HG03378 (cell line): ENCODE measurements around the gene LYPD3.
A peak's percentile ranks its signal among the peaks of the same experiment; 100 is the strongest.
"Not testable (repeated sequence)": the region's sequence is repeated elsewhere in the genome, so short reads cannot be mapped to it uniquely, and the experiment has no call there.

Experiments used
- ATAC-seq: cut with Tn5 transposase; IDR thresholded peaks from one replicate; pipeline ENCODE4 v1.9.1; 2021; ENCODE audit warnings: mild to moderate bottlenecking, moderate library complexity; ENCODE audit not compliant: unreplicated experiment

Gene LYPD3

DNA sequence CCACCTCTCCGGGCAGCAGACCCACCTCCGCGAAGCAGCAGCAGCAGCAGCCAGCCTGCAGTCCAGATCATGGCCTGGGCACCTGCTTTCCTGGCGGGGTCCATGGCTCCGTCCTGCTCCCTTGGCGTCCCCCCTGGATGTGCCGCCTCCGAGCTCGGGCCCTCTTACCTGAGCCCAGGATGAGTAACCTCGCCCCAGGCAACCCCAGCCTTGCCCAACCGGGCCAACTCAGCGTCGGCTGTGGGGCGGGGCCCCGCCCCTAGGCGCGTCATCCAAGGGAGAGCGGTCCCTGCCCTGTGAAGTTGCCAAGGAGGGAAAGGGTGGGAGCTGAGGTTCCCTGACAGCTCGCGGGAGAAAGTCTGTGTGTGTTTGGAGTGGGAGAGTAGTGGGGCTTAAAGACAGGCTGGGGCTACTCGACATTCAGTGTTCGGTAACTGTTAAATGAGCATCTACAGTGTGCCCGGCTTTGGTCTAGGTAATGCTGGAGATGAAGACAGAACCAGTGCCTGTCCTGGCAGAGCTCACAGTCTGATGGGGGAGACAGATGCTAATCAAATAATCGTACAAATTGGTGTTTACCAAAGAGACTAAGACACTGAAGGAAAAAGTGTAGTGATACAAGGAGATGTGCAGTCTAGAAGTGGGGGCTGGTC, at the start of gene LYPD3:
Gene LYPD3, minus strand, starts transcription at position 141 of the 653 bp plus-strand sequence. Its CDS starts 37 bp downstream, at position 104.
- no peak for ATAC-seq

DNA sequence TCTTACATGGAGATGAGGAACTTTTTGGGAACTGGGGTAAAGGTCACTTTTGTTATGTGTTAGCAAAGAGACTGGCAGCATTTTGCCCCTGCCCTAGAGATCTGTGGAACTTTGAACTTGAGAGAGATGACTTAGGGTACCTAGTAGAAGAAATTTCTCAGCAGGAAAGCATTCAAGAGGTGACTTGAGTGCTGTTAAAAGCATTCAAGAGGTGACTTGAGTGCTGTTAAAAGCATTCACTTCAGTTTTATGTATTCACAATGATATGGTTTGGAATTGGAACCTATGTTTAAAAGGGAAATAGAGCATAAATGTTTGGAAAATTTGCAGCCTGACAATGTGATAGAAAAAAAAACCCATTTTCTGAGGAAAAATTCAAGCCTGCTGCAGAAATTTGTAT, 47.0 kb upstream of the LYPD3 start:
- ATAC-seq: not testable (repeated sequence)

DNA sequence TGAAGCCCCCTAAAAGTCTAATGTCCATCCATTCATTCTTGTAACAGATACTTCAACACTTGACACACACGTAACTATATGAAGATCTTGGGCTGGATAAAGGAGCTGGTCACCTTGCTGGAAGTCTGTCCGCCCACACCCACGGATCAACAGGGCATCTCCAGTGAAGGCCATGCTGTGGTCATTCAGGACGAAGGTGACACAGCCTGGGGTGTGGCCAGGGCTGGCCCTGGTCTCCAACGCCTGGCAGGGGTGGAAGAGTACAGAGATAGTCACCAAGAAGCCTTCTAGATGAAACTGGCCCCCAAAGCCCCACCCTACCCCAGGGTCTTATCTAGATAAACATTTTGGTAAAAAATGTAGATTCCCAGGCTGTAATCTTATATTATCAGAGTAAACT, 45.9 kb upstream of the LYPD3 start:
- no peak for ATAC-seq

DNA sequence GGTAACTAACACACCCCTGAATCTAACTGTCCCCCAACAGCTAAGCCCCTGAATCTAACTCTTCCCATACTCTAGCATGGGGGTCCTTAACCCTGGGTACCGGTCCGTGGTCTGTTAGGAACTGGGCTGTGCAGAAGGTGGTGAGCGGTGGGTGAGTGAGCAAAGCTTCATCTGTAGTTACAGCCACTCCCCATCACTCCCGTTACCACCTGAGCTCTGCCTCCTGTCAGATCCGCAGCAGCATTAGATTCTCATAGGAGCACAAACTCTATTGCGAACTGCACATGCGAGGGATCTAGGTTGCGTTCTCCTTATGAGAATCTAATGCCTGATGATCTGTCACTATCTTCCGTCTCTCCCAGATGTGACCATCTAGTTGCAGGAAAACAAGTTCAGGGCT, 45.3 kb upstream of the LYPD3 start:
- ATAC-seq: no peak

DNA sequence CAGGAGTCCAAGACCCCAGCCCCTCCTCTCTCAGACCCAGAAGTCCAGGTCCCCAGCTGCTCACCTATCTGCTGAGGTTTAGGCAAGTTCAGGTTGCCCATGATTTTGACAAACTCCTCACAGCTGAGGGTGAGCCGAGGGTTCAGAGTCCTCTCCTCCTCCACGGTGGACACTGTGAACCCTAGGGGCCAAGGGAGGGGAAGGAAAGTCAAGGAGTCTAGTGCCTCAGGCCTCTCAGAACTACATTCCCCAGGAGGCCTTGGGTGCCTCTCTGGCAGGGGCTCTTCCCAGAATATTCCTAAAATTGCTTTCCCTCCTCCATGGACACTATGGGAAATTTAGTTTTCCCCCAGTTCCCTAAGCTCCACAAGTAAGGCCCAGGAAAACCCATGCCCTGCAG, 42.5 kb upstream of the LYPD3 start:
- no peak for ATAC-seq

DNA sequence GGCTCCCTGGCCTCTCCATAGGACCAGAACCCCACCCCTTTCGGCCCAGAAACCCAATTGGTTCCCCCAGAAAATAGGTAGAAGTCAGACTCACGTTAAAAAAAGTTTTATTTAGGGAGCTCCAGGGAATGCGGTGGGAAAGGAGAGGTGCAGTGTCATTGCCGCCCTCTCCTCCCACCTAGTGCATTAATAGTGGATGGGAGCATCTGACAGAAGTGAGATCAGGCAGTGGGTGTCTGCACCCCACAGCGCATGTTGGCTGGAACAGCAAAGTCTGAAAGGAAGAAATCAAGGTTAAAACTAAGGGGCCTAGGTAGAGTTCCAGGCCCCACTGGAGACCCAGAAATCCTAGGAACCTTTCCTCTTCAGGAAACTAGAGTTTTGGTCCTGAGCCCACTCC, 41.2 kb upstream of the LYPD3 start:
- ATAC-seq: no peak

DNA sequence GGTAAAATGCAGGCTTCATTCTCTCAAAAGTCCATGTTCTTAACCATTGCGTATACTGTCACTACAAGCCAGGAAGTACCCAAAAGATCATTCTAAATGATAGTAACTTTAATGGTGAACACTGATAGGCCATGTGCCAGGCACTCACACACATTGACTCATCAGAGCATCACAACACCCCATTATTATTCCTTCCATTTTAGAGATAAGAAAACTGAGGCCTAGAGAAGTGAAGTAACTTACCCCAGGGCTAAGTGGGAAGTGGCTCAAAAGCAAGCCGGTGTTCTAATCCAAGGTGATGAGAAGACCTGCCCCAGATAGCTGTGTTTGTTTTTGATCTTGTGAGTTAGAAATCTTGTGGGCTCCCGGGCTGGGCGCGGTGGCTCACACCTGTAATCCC, 40.5 kb upstream of the LYPD3 start:
- ATAC-seq: no peak

DNA sequence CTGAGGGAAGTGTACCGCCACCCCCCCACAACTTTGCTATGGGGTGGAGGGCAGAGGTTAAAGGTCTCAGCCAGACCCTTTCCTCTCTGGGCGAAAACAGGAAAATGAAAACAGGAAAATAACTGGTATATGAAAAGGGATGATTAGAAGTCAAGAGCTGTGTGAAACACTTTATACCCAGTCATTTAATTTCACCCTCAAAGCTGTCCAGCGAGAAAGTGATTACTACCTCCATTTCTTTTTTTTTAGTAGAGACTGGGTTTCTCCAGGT, 39.7 kb upstream of the LYPD3 start:
- ATAC-seq: no peak

DNA sequence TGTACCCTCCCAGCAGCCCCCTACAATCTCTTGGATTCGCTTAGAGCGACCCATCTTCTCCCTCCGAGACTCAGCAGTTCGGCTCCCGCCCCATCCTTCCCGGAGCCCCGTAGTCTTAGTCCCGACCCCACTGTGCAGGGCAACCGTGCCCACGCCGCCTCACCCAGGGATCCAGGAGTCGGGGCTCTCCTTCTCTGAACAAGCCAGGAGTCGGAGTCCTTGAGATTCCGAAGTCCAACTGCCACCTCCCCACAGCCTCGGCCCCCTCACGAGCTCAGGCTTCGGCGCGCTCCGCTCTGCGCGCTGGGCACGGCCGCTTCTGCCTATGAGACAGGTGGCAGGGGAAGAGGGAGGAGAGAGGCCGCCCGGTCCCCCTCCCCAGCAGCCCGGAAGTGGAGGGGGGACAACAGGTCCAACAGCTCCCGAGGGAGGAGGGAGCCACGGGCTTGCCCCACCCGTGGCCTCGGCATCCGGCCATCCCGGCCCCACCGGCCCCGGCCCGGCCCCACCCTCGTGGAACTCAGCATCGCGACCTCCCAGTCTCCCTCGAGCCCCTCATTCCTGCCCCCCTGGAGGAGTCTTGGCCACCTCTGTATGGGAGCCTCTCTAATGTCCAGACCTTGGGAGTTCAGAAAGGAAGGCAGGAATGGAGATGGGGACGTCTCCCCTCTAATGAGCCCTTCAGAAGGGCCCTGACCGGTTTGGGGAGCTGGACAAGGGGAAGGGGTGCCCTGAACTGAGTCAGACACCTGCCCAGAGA, 39.2 kb upstream of the LYPD3 start, which contains the start of gene PHLDB3:
Gene PHLDB3, minus strand, starts transcription at position 321 of the 760 bp plus-strand sequence. CDS start 628 bp downstream, outside the sequence.
- no peak for ATAC-seq

DNA sequence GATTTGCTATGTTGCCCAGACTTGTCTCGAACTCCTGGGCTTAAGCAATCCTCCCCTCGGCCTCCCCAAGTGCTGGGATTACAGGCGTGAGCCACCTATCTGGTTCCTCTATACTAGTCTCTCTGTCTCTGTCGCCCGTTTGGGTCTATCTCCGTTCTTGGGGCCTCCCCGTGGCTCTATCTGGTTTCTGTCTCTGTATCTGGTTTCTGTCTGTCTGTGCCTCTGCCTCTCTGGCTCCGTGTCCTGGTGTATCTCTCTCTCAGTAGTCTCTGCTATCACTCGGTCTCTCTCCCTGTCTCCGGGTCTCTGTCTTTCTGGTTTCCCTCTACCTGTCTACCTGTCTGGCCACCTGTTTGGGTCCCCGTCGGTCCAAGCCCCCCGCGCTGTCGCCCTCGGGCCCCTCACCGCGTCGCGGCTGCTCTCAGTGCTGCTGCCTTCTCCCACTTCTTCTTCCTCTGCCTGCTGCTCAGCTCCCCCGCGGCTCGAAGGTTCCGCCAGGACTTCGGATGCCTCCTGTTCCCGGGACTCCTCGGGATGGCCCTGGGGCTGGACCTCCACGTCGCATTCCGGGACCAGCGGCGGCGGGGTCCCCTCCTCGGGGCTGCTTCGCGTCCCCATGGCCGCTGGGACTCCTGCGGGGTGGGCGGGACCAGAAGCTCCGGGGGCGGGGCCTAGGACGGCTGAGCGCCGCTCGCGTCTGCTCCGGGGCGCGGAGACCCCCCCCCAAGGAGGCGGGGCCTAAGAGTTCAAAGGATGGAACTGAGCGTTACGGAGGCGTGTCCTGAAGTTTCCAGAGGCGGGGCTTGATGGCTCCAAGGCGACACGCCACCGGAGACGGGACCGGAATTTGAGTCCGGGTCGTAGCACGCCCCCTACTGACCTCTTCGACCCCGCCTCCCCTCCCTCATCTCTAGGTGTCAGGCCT, 38.4 kb upstream of the LYPD3 start:
- peak; percentile 77 for ATAC-seq

DNA sequence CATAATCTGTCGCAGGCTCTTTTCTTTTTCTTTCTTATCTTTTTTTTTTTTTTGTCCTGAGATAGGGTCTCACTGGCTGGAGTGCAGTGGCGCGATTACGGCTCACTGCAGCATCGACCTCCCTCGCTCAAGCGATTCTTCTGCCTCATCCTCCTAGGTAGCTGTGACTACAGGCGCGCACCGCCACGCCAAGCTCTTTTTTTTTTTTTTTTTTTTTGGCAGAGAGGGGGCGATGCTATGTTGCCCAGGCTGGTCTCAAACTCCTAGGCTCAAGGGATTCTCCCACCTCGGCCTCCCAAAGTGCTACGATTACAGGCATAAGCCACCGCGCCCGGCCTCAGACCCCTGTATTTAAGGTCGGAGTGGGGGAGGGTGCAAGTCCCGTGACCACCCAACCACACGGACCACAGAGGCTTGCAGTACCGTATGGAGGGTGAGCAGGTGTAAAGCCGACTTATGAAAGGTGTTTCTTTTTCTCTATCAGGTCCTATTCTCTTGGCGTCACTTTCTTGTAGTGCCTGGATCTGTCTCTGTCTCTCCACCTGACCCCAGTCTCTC, 37.1 kb upstream of the LYPD3 start:
- no peak for ATAC-seq

DNA sequence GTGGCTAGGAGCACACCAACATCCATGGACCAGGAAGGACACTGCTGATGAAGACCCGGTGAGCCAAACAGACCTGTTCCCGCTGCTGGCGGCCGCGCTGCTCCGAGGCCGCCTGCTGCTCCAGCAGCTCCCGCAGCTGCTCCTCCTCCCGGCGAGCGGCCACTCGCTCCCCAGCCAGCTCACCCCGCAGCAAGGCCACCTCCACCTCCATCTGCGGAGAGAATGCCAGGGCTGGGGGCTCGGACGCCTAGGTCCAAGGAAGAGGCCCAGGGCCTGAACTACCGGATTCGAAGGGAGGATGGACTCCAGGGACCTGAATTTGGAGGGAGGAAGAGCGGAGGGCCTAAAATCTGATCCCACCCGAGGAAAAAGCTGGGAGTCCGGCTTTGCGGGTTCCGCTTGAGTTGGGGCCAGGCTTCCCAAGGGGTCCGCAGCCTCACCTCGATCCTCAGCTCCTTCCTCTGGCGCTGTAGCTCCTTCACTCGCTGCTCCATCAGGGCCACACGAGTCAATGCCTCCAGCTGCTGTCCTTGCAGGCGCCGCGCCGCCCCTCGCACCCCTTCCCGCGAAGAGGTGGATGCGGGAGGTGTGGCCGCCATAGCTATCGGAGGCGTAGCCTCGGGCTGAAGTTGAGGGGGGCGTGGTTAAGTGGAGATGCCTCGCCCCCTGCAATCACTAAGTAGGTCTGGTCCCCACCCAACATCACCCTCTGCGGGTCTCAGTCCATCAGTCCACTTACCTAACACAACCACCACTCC, 36.4 kb upstream of the LYPD3 start:
- no peak for ATAC-seq

DNA sequence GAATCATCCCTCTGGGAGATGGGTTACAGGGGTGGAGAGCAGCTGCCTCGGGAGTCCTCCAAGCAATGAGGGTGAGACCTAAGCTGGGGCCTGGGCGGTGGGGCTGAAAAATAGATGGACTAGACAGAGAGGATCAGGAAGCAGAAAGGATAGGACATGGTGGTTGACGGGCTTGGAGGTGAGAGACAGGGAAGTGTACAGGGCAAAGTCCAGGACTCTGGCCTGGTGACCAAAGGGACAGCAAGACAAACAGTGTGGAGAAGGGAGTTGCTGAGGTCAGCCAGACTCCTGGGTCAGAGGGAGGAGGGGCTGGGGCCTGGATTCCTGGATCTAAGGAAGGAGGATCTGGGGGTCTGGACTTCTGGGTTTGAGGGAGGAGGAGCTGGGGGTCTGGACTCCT, 33.6 kb upstream of the LYPD3 start:
- no peak for ATAC-seq

DNA sequence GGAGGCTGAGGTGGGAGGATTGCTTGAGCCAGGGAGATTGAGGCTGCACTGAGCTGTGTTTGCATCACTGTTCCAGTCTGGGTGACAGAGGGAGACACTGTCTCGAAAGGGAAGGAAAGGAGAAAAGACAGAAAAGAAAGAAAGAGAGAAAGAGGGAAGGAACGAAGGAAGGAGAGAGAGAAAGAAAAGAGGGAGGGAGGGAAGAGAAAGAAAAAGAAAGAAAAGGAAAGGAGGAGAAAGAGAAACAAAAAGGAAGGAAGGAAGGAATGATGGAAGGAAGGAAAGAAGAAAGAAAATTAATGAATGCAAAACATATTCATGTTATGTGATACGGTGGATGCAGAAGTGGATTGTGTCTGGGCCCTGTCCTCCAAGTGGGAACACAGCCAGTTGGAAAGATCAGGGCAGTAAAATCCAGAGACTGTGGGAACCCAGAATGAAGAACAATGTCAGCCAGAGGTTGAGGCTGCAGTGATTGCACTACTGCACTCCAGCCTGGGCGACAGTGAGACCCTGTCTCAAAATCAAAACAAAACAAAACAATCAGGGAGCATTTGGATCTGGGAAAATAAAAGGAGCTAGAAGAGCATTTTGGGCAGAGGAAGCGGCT, 32.9 kb upstream of the LYPD3 start:
- ATAC-seq: no peak

DNA sequence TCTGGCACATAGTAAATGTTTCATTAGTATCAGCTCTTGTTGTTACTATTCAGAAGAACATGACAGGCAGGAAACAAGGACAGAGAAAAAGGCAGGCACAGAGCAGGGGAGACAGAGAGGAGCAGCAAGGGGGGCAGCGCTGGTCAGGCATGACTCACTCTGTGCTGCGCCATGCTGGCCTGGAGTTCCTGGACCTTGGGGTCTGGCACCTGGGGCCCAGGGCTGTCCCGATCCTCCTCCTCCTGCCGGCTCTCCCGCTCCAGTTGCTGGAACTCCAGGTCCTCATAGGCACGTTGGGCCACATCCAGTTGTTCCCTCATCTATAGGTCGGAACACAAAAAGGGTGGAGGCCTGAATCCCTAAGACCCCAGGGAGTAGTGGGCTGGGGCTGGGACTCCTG, 31.6 kb upstream of the LYPD3 start:
- no peak for ATAC-seq

DNA sequence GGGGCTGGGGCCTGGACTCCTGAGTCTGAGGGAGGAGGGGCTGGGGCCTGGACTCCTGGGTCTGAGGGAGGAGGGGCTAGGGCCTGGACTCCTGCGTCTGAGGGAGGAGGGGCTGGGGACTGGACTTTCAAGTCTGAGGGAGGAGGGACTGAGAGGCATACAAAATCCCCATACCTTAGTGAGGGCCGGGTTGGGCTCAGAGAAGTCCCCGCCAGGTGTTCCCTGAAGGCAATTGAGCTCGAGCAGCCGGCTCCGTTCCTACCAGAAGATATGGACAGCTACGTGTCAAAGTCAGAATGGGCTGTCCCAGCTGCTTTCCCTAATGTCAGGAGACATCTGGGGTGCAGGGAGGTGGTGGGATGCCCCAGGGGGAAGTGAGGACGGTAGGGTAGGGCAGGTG, 29.7 kb upstream of the LYPD3 start:
- no peak for ATAC-seq

DNA sequence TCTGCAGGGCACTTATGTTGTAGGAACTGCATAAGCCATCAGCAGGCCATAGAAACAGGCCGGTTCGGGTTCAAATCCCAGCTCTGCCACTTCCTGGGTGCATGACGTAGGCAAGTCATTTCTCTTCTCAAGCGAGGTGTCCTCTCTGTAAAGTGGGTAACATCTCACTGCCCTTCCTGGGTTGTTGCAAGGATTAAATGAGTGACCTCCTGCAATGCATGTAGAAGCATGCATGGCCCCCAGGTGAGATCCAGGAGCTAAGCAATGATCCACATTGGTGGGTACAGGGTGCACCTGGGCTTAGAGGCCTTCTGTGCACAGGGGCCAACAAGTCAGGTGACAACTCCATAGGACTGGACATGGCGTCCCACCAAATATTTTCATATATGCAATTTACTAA, 25.4 kb upstream of the LYPD3 start:
- ATAC-seq: no peak

DNA sequence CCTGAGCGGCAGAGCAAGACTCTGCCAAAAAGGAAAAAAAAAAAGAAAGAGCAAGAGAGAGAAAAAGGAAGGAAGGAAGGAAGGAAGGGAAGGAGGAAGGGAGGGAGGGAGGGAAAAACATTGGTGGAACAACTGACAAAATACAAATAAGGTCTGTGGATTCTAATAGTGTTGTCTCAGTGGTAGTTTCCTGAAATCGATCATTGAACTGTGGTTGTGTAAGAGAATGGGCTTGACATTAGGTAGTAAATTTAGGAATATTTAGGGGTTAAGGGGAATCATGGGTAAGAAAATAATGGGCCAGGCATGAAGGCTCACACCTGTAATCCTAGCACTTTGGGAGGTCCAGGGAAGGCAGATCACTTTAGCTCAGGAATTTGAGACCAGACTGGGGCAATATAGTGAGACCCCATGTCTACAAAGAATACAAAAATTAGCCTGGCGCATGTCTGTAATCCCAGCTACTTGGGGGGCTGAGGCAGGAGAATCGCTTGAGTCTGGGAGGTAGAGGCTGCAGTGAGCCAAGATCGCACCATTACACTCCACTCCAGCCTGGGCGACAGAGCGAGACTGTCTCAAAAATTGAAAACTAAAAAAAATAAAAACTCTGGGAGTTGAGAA, 24.7 kb upstream of the LYPD3 start:
- no peak for ATAC-seq

DNA sequence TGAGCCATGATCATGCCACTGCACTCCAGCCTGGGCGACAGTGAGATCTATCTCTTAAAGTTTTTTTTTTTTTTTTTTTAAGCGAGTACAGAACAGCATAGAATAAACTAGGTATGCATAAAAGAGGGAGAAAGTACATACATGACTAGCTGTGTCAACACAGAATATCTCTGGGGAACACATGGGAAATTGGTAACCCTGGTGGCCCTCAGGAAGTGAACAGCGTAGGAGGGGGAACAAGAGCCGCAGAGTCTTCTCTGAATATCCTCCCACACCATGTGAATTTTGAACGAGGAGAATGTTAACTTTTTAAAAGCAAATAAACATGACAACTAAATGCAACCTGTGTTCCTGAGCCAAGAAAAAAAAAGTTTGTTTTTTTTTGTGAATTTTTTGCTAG, 23.9 kb upstream of the LYPD3 start:
- ATAC-seq: no peak

DNA sequence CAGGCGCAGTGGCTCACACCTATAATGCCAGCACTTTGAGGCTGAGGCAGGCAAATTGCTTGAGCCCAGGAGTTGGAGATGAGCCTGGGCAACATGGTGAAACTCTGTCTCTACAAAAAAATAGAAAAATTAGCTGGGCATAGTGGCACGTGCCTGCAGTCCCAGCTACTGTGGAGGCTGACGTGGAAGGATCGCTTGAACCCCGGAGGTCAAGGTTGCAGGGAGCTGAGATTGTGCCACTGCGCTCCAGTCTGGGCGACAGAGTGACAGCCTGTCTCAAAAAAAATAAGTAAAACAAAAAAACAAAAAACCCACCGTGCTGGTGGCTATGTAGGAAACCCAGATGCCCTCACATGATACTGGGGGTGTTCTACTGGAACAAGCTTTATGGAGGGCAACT, 22.8 kb upstream of the LYPD3 start:
- no peak for ATAC-seq
